ENCODE results near the gene ZCCHC13. TPM values are rescaled to one million over a fixed set of nuclear protein-coding genes. Genes with fewer than 3 reads are reported as not detected.

The ZCCHC13 gene
- total RNA-seq, 4 donors from 2014 or later: not detected

DNA sequence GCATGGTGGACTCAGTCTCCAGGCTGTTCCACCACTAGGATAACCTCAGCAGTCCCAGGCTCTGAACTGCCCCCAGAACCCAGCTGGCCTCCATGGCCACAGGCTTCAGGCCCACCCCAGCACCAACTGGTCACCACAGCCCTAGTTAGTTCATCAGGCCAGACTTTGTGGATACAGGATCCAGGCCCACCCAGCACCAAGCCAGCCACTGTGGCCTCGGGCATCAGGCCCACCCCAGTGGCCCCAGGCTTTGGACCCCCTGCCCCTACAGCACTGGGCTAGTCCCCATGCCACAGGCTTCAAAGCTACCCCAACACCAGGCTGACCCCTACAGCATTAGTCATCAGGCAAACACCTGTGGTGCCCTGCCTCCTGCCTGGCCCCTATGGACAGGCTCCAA, 50.0 kb downstream of the ZCCHC13 start:
- WGBS, 2 donors (ENCODE audit: low coverage in 1 of 2): no CpG with 5 or more reads among the region's 1 CpG
- Histone ChIP-seq H3K4me3 (no peak overlapping the region), H3K4me1 (no peaks in the 10 kb centered on the region), H3K27me3 (no peaks in the 10 kb centered on the region), H3K27ac (no peak overlapping the region), H3K9me3 (no peaks in the 10 kb centered on the region), H3K36me3 (no peaks in the 10 kb centered on the region)
- ATAC-seq: no peak
- TF ChIP-seq POLR2AphosphoS5 (IDR thresholded peaks at IDR 0.05): no peak
- TF ChIP-seq POLR2A (IDR thresholded peaks at IDR 0.05): no peak
- no peak for TF ChIP-seq EP300 (IDR thresholded peaks at IDR 0.05)
- TF ChIP-seq, protein P1, sequence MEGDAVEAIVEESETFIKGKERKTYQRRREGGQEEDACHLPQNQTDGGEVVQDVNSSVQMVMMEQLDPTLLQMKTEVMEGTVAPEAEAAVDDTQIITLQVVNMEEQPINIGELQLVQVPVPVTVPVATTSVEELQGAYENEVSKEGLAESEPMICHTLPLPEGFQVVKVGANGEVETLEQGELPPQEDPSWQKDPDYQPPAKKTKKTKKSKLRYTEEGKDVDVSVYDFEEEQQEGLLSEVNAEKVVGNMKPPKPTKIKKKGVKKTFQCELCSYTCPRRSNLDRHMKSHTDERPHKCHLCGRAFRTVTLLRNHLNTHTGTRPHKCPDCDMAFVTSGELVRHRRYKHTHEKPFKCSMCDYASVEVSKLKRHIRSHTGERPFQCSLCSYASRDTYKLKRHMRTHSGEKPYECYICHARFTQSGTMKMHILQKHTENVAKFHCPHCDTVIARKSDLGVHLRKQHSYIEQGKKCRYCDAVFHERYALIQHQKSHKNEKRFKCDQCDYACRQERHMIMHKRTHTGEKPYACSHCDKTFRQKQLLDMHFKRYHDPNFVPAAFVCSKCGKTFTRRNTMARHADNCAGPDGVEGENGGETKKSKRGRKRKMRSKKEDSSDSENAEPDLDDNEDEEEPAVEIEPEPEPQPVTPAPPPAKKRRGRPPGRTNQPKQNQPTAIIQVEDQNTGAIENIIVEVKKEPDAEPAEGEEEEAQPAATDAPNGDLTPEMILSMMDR (IDR thresholded peaks at IDR 0.05): no peak

Small RNA genes lying within 50 kb of the gene (small RNA-seq; reads per million reads assigned to genes)
- gene AC004386.2 (0 reads per million in 4 donors), gene MIR374A (2.4 to 11.5 (median 6.0) reads per million in 4 donors), gene MIR545 (0.64 to 1.9 (median 0.85) reads per million in 4 donors), gene RF02119 (0 reads per million in 4 donors), gene RF02120 (0 reads per million in 4 donors), gene RF02121 (0 reads per million in 4 donors), gene RF02122 (0 reads per million in 4 donors), gene RF02123 (0 reads per million in 4 donors)

Other genes starting within 250 kb of the ZCCHC13 start
- 10 to 100 TPM in 1 of 4 donors, 1 to 10 TPM in 3; 6.4 to 12.1 (median 9.4) TPM for gene SLC16A2, start 117.3 kb downstream of the ZCCHC13 start, total RNA-seq